GM12865 (cell line): ENCODE data around the gene SESN3.

Experiments used
- DNase-seq: peaks from one replicate; pipeline ENCODE4 v3.0.0; 2010; ENCODE audit warnings: low read depth
- H3K4me3 ChIP-seq: 2 replicates; pipeline ENCODE4 v1.5.1; 2011; ENCODE audit warnings: mild to moderate bottlenecking, low read depth, low read length, control low read depth
- CTCF ChIP-seq: IDR thresholded peaks from 2 replicates; pipeline ENCODE4 v1.5.1; 2011; ENCODE audit warnings: low read length, control low read depth, low read depth, inconsistent platforms; ENCODE audit not compliant: insufficient read depth; ENCODE audit errors: missing control alignments

Gene SESN3

GRCh38 chr11:95187723-95188122 lies 43.3 kb downstream of the SESN3 start:
- no peak overlapping the region for H3K4me3 ChIP-seq
- DNase-seq: no peak
- TF ChIP-seq CTCF: no peak

- DNase-seq: no peak
- TF ChIP-seq CTCF: no peak
- H3K4me3 ChIP-seq: no peak overlapping the region
These were observed 48.6 kb downstream of the SESN3 start for GRCh38 chr11:95182397-95182796.

- DNase-seq: no peak
- no peak for TF ChIP-seq CTCF
- H3K4me3 ChIP-seq: no peak overlapping the region
These were observed 55.1 kb downstream of the SESN3 start for GRCh38 chr11:95175818-95176380.

- no peak overlapping the region for H3K4me3 ChIP-seq
- no peak for TF ChIP-seq CTCF
- DNase-seq: no peak
These were observed 60.7 kb downstream of the SESN3 start for GRCh38 chr11:95170294-95170693.

- DNase-seq: no peak
- H3K4me3 ChIP-seq: no peak overlapping the region
- no peak for TF ChIP-seq CTCF
These were observed 64.2 kb downstream of the SESN3 start for GRCh38 chr11:95166781-95167180.

- TF ChIP-seq CTCF: no peak
These were observed 65.4 kb downstream of the SESN3 start for GRCh38 chr11:95165638-95166037.

GRCh38 chr11:95163106-95163505 lies 67.9 kb downstream of the SESN3 start:
- no peak for DNase-seq
- no peak for TF ChIP-seq CTCF

More at GRCh38 chr11:95165638-95166037, 65.4 kb downstream of the SESN3 start:
- no peak for DNase-seq
- H3K4me3 ChIP-seq: no peak overlapping the region

More at GRCh38 chr11:95163106-95163505, 67.9 kb downstream of the SESN3 start:
- no peak overlapping the region for H3K4me3 ChIP-seq
